Inferior parietal cortex (tissue), 1 donor: Measurements from ENCODE around the gene KPNA2.
A peak's percentile ranks its signal among the peaks of the same experiment; 100 is the strongest.
"Not testable (repeated sequence)": the region's sequence is repeated elsewhere in the genome, so short reads cannot be mapped to it uniquely, and the experiment has no call there.

Experiments used
- DNase-seq: peaks from one replicate; pipeline ENCODE4 v3.0.0-alpha.2; 2016; ENCODE audit errors: extremely low spot score

KPNA2 gene

GRCh38 chr17:68035523-68036303 lies at the start of gene KPNA2:
Gene KPNA2 (plus strand): TSS chr17:68035735. CDS start chr17:68037133, 1,398 bp downstream.
- peak; percentile 96 for DNase-seq

- DNase-seq: no peak
Observed at GRCh38 chr17:67990909-67991308, 44.6 kb upstream of the KPNA2 start.

GRCh38 chr17:67992548-67993152 lies 42.9 kb upstream of the KPNA2 start:
- DNase-seq: no peak

GRCh38 chr17:67993153-67993997 lies 42.2 kb upstream of the KPNA2 start:
- peak; percentile 67 for DNase-seq

GRCh38 chr17:67993998-67994361 lies 41.6 kb upstream of the KPNA2 start:
- no peak for DNase-seq

GRCh38 chr17:67994817-67995569 lies 40.5 kb upstream of the KPNA2 start:
- DNase-seq: peak; percentile 38

GRCh38 chr17:67995570-67996263 lies 39.8 kb upstream of the KPNA2 start:
- peak; percentile 11 for DNase-seq

- DNase-seq: not testable (repeated sequence)
Observed at GRCh38 chr17:67996301-67997171, 39.0 kb upstream of the KPNA2 start, which contains the start of gene C17orf58. Gene C17orf58 (minus strand): TSS chr17:67996469. CDS start chr17:67996198, 271 bp downstream.

- DNase-seq: no peak
Observed at GRCh38 chr17:67998466-67998865, 37.1 kb upstream of the KPNA2 start.

- no peak for DNase-seq
Observed at GRCh38 chr17:67999291-67999911, 36.1 kb upstream of the KPNA2 start.

- DNase-seq: no peak
Observed at GRCh38 chr17:68004201-68004600, 31.3 kb upstream of the KPNA2 start.

- DNase-seq: no peak
Observed at GRCh38 chr17:68006797-68007196, 28.7 kb upstream of the KPNA2 start.

- peak; percentile 27 for DNase-seq
Observed at GRCh38 chr17:68011199-68011665, 24.3 kb upstream of the KPNA2 start.

- no peak for DNase-seq
Observed at GRCh38 chr17:68013385-68013784, 22.1 kb upstream of the KPNA2 start.

- no peak for DNase-seq
Observed at GRCh38 chr17:68015081-68015723, 20.3 kb upstream of the KPNA2 start.

GRCh38 chr17:68016838-68017237 lies 18.7 kb upstream of the KPNA2 start:
- DNase-seq: no peak

- not testable (repeated sequence) for DNase-seq
Observed at GRCh38 chr17:68018493-68018892, 17.0 kb upstream of the KPNA2 start.

GRCh38 chr17:68019336-68019674 lies 16.2 kb upstream of the KPNA2 start:
- DNase-seq: no peak
